KOPT-K1 (cell line): Measurements from ENCODE around the gene DAZAP1.
"Not testable (repeated sequence)": the region's sequence is repeated elsewhere in the genome, so short reads cannot be mapped to it uniquely, and the experiment has no call there.

Experiments
- H3K27ac ChIP-seq: fragments of 200-600 bp; sonication (generic); 2 replicates; pipeline ENCODE4 v1.5.1; 2016; ENCODE audit warnings: antibody characterized with exemption, mild to moderate bottlenecking, low read depth, low read length; ENCODE audit not compliant: poor library complexity, severe bottlenecking
- H3K36me3 ChIP-seq: fragments of 200-600 bp; sonication (generic); 2 replicates; pipeline ENCODE4 v1.5.1; 2017; ENCODE audit warnings: antibody characterized with exemption, mild to moderate bottlenecking, low read length, moderate library complexity; ENCODE audit not compliant: insufficient read depth
- H3K9me3 ChIP-seq: fragments of 200-600 bp; sonication (generic); 2 replicates; pipeline ENCODE4 v1.5.1; 2017; ENCODE audit warnings: antibody characterized with exemption, low read length, mild to moderate bottlenecking; ENCODE audit not compliant: insufficient read depth, poor library complexity, severe bottlenecking

The DAZAP1 gene

GRCh38 chr19:1410136-1410786 is 2.9 kb downstream of the DAZAP1 start:
- peak overlapping the region; percentile 97 for H3K27ac ChIP-seq

GRCh38 chr19:1410789-1411188 is 3.4 kb downstream of the DAZAP1 start:
- Histone ChIP-seq H3K36me3 (peaks cover 68% of the 10 kb centered on the region), H3K9me3 (no peaks in the 10 kb centered on the region), H3K27ac (no peak overlapping the region)

More at GRCh38 chr19:1410136-1410786, 2.9 kb downstream of the DAZAP1 start:
- H3K36me3 ChIP-seq: peaks cover 64% of the 10 kb centered on the region
- no peaks in the 10 kb centered on the region for H3K9me3 ChIP-seq

- Histone ChIP-seq H3K27ac (no peak overlapping the region), H3K36me3 (peaks cover 76% of the 10 kb centered on the region), H3K9me3 (no peaks in the 10 kb centered on the region)
These were observed 4.1 kb downstream of the DAZAP1 start for GRCh38 chr19:1411255-1412191.

GRCh38 chr19:1412323-1412923 is 5.0 kb downstream of the DAZAP1 start:
- Histone ChIP-seq H3K36me3 (peaks cover 85% of the 10 kb centered on the region), H3K27ac (no peak overlapping the region), H3K9me3 (no peaks in the 10 kb centered on the region)

GRCh38 chr19:1412995-1413800 is 5.8 kb downstream of the DAZAP1 start:
- Histone ChIP-seq H3K27ac (no peak overlapping the region), H3K9me3 (no peaks in the 10 kb centered on the region), H3K36me3 (peaks cover 93% of the 10 kb centered on the region)

- Histone ChIP-seq H3K9me3 (no peaks in the 10 kb centered on the region), H3K27ac (no peak overlapping the region), H3K36me3 (peaks cover 96% of the 10 kb centered on the region)
These were observed 8.8 kb downstream of the DAZAP1 start for GRCh38 chr19:1416014-1416841.

- Histone ChIP-seq H3K27ac (no peak overlapping the region), H3K36me3 (peaks cover 96% of the 10 kb centered on the region), H3K9me3 (no peaks in the 10 kb centered on the region)
These were observed 9.8 kb downstream of the DAZAP1 start for GRCh38 chr19:1417145-1417544.

GRCh38 chr19:1417681-1418495 is 10.5 kb downstream of the DAZAP1 start:
- H3K36me3 ChIP-seq: peaks cover 96% of the 10 kb centered on the region
- H3K9me3 ChIP-seq: no peaks in the 10 kb centered on the region
- no peak overlapping the region for H3K27ac ChIP-seq

- no peak overlapping the region for H3K27ac ChIP-seq
- H3K36me3 ChIP-seq: peaks cover 96% of the 10 kb centered on the region
- H3K9me3 ChIP-seq: no peaks in the 10 kb centered on the region
These were observed 11.1 kb downstream of the DAZAP1 start for GRCh38 chr19:1418496-1418775.

- Histone ChIP-seq H3K27ac (no peak overlapping the region), H3K9me3 (no peaks in the 10 kb centered on the region), H3K36me3 (peaks cover 96% of the 10 kb centered on the region)
These were observed 11.8 kb downstream of the DAZAP1 start for GRCh38 chr19:1418951-1419738.

GRCh38 chr19:1420085-1420484 is 12.7 kb downstream of the DAZAP1 start:
- H3K36me3 ChIP-seq: peaks cover 96% of the 10 kb centered on the region
- not testable (repeated sequence) for H3K9me3 ChIP-seq, H3K27ac ChIP-seq

- H3K36me3 ChIP-seq: peaks cover 98% of the 10 kb centered on the region
- no peak overlapping the region for H3K27ac ChIP-seq
- H3K9me3 ChIP-seq: no peaks in the 10 kb centered on the region
These were observed 13.2 kb downstream of the DAZAP1 start for GRCh38 chr19:1420590-1420989.
